Activated CD8-positive, alpha-beta memory T cell treated with anti-CD3 and anti-CD28 coated beads for 48 hours (primary cell): ENCODE data around the gene SCPEP1.
"Not testable (repeated sequence)": the region's sequence is repeated elsewhere in the genome, so short reads cannot be mapped to it uniquely, and the experiment has no call there.

Experiments used
- DNase-seq, 3 experiments: peaks; one replicate each; pipeline ENCODE4 v3.0.0-alpha.2; 2020; ENCODE audit warnings: low read depth in 2 of 3, low spot score in 2 of 3

Gene SCPEP1

GRCh38 chr17:56960596-56961538, 17.1 kb upstream of the SCPEP1 start, which contains the start of gene COIL:
Gene COIL, minus strand, starts transcription at chr17:56961050. Its CDS starts 31 bp downstream, at chr17:56961019.
- peak; percentile 76 to 96 (median 96) for DNase-seq

- DNase-seq, result not testable (repeated sequence)
These were observed 12.7 kb upstream of the SCPEP1 start for GRCh38 chr17:56965241-56965640.

GRCh38 chr17:56965681-56966080, 12.2 kb upstream of the SCPEP1 start:
- not testable (repeated sequence) for DNase-seq

GRCh38 chr17:56966338-56966737, 11.6 kb upstream of the SCPEP1 start:
- DNase-seq, result no peak

GRCh38 chr17:56970974-56971373, 7.0 kb upstream of the SCPEP1 start:
- DNase-seq, result no peak

GRCh38 chr17:56972111-56972730, 5.7 kb upstream of the SCPEP1 start:
- no peak for DNase-seq

GRCh38 chr17:56973520-56973919, 4.4 kb upstream of the SCPEP1 start:
- no peak for DNase-seq

- no peak for DNase-seq
These were observed 3.9 kb upstream of the SCPEP1 start for GRCh38 chr17:56974055-56974454.

GRCh38 chr17:56975656-56976055, 2.3 kb upstream of the SCPEP1 start:
- DNase-seq, result no peak

- DNase-seq, result no peak
These were observed 856 bp upstream of the SCPEP1 start for GRCh38 chr17:56976941-56977608.

- no peak for DNase-seq
These were observed 635 bp downstream of the SCPEP1 start for GRCh38 chr17:56978441-56979090.

GRCh38 chr17:56979091-56979480, 1.2 kb downstream of the SCPEP1 start:
- DNase-seq, result no peak

GRCh38 chr17:56980526-56980925, 2.6 kb downstream of the SCPEP1 start:
- not testable (repeated sequence) for DNase-seq

GRCh38 chr17:56982312-56982711, 4.4 kb downstream of the SCPEP1 start:
- no peak for DNase-seq

GRCh38 chr17:56983366-56983765, 5.4 kb downstream of the SCPEP1 start:
- DNase-seq, result no peak

GRCh38 chr17:56985371-56986162, 7.6 kb downstream of the SCPEP1 start:
- DNase-seq, result no peak

GRCh38 chr17:56987283-56987834, 9.4 kb downstream of the SCPEP1 start:
- no peak for DNase-seq

- DNase-seq, result no peak
These were observed 11.1 kb downstream of the SCPEP1 start for GRCh38 chr17:56988901-56989572.

- no peak for DNase-seq
These were observed 14.4 kb downstream of the SCPEP1 start for GRCh38 chr17:56992364-56992763.
